Panc1 (cell line): ENCODE results near the gene ANO3. TPM values are rescaled to one million over a fixed set of nuclear protein-coding genes. Genes with fewer than 3 reads are reported as not detected.

Experiments used
- ATAC-seq: fragments of 200-7000 bp; cut with Tn5 transposase; 2 replicates; pipeline ENCODE4 v1.9.1; 2020; ENCODE audit warnings: mild to moderate bottlenecking, moderate library complexity
- BruUV-seq: library from RNA; stranded (reverse); fragments of 400-500 nt; replicated peaks from 2 replicates; lab custom pipeline; 2021; lab: Mats Ljungman, UMichigan
- CTCF ChIA-PET: fragments of 300-600 bp; sonication (Branson Sonifier 250); formaldehyde crosslinking; loops from one replicate; lab custom pipeline; 2022; ENCODE audit warnings: antibody characterized with exemption; lab: Charles Lee
- POLR2A ChIA-PET: fragments of 300-600 bp; sonication (Branson Sonifier 250); formaldehyde crosslinking; loops from one replicate; lab custom pipeline; 2022; ENCODE audit warnings: antibody characterized with exemption; lab: Charles Lee
- DNase-seq: peaks from one replicate; pipeline ENCODE4 v3.0.0-alpha.2; 2010; ENCODE audit warnings: low read depth, low spot score
- H3K27ac ChIP-seq: 2 replicates; pipeline ENCODE4 v1.5.1; 2011; ENCODE audit warnings: mild to moderate bottlenecking, low read length, inconsistent platforms
- H3K27me3 ChIP-seq: fragments of 200-500 bp; sonication (Bioruptor generic); 2 replicates; pipeline ENCODE4 v1.6.0; 2014; ENCODE audit warnings: low read length, inconsistent platforms; ENCODE audit not compliant: control insufficient read depth, insufficient read depth
- H3K36me3 ChIP-seq: fragments of 200-500 bp; sonication (Bioruptor generic); 2 replicates; pipeline ENCODE4 v1.5.1; 2014; ENCODE audit warnings: inconsistent platforms, mild to moderate bottlenecking, low read length, moderate library complexity; ENCODE audit not compliant: control insufficient read depth, insufficient read depth
- H3K4me1 ChIP-seq: 2 replicates; pipeline ENCODE4 v1.5.1; 2011; ENCODE audit warnings: inconsistent platforms, mild to moderate bottlenecking, low read length, moderate library complexity; ENCODE audit not compliant: control insufficient read depth, insufficient read depth
- H3K4me3 ChIP-seq, 2 experiments: 2 replicates each; pipeline ENCODE4 v1.5.1; 2011 to 2012; ENCODE audit warnings: low read depth in 2 of 2, low read length in 2 of 2, mild to moderate bottlenecking in 2 of 2, inconsistent platforms in 1 of 2, moderate library complexity in 1 of 2
- H3K9me3 ChIP-seq: fragments of 200-500 bp; sonication (Bioruptor generic); 2 replicates; pipeline ENCODE4 v1.5.1; 2014; ENCODE audit warnings: low read depth, mild to moderate bottlenecking, inconsistent platforms, low read length, moderate library complexity; ENCODE audit not compliant: control insufficient read depth, insufficient read depth
- CTCF ChIP-seq: fragments of 450-650 bp; IDR thresholded peaks from 2 replicates; pipeline ENCODE4 v1.5.1; 2017; ENCODE audit warnings: mild to moderate bottlenecking
- POLR2AphosphoS5 ChIP-seq: IDR thresholded peaks from 2 replicates; pipeline ENCODE4 v1.6.1; 2012; ENCODE audit warnings: mild to moderate bottlenecking, low read depth, low read length, moderate library complexity
- REST ChIP-seq, 2 experiments: IDR thresholded peaks; 2 replicates each; pipeline ENCODE4 v1.6.1; 2011 to 2012; ENCODE audit warnings: low read depth in 2 of 2, control low read depth in 1 of 2, low read length in 1 of 2, mild to moderate bottlenecking in 1 of 2, moderate library complexity in 1 of 2; ENCODE audit not compliant: insufficient read depth in 1 of 2
- SIN3A ChIP-seq: IDR thresholded peaks from 2 replicates; pipeline ENCODE4 v1.6.1; 2012; ENCODE audit warnings: low read depth, mild to moderate bottlenecking, low read length, moderate library complexity, borderline replicate concordance; ENCODE audit not compliant: insufficient read depth
- TCF7L2 ChIP-seq: IDR thresholded peaks from 2 replicates; pipeline ENCODE4 v1.6.1; 2011; ENCODE audit warnings: mild to moderate bottlenecking, low read depth, low read length, inconsistent platforms
- in situ Hi-C: cut with HindIII; loops from 2 replicates; pipeline ENCODE4 v1.10.0; 2016; ENCODE audit warnings: low sequenced_read_pairs, low pct_unique_long_range_greater_than_20kb
- intact Hi-C: fragments of 100-400 bp; cut with micrococcal nuclease; formaldehyde crosslinking; loops from one replicate; pipeline ENCODE4 v1.10.0; 2022; ENCODE audit not compliant: unreplicated experiment
- total RNA-seq: library from RNA; stranded (reverse); gene quantifications from one replicate; pipeline ENCODE4 v1.2.1, GENCODE V29; 2021; ENCODE audit not compliant: unreplicated experiment

The ANO3 gene
- total RNA-seq, 1 experiment from 2014 or later, result not detected

GRCh38 chr11:26329206-26329605 lies 2.7 kb upstream of the ANO3 start:
- Histone ChIP-seq H3K9me3 (no peaks in the 10 kb centered on the region), H3K4me3 (no peak overlapping the region), H3K4me1 (no peaks in the 10 kb centered on the region), H3K27ac (no peak overlapping the region), H3K36me3 (no peaks in the 10 kb centered on the region), H3K27me3 (peaks cover 16% of the 10 kb centered on the region)
- TF ChIP-seq POLR2AphosphoS5 (no peak), CTCF (no peak), TCF7L2 (no peak), SIN3A (no peak)
- BruUV-seq, result no TSS peak
- CTCF ChIA-PET, result no interaction called here
- in situ Hi-C loops (no loop called here), intact Hi-C loops (no loop called here)
- POLR2A ChIA-PET, result no interaction called here
- DNase-seq, result no peak
- no peak for ATAC-seq

GRCh38 chr11:26330262-26330661 lies 1.7 kb upstream of the ANO3 start:
- in situ Hi-C loops (no loop called here), intact Hi-C loops (loop anchor here (10.0 kb wide), 1 partner anchor 545 kb away; no protein-coding TSS in a partner anchor)
- Histone ChIP-seq H3K27ac (no peak overlapping the region), H3K36me3 (no peaks in the 10 kb centered on the region), H3K27me3 (peaks cover 16% of the 10 kb centered on the region), H3K4me1 (no peaks in the 10 kb centered on the region), H3K4me3 (no peak overlapping the region), H3K9me3 (no peaks in the 10 kb centered on the region)
- no TSS peak for BruUV-seq
- ChIA-PET POLR2A (no interaction called here), CTCF (interaction anchor here (0.7 kb wide), 1 partner anchor 340 kb away, joined by 5 read pairs; no protein-coding TSS in a partner anchor)
- no peak for TF ChIP-seq REST (IDR thresholded peaks at IDR 0.05; ENCODE audit: insufficient read depth in 1 of 2, low read depth in 2 of 2, low read length in 1 of 2)
- TF ChIP-seq CTCF, result no peak
- TF ChIP-seq POLR2AphosphoS5, result no peak
- TF ChIP-seq TCF7L2, result no peak
- TF ChIP-seq SIN3A, result no peak
- DNase-seq, result no peak
- ATAC-seq, result no peak
